ENCODE results near the gene SETD2.

The SETD2 gene

GRCh38 chr3:47006145-47006651, 157.7 kb downstream of the SETD2 start:
- Histone ChIP-seq H3K27me3 (ENCODE audit: insufficient read depth, poor library complexity, severe bottlenecking) (no peaks in the 10 kb centered on the region), H3K27ac (replicated peaks) (no peak overlapping the region)
- TF ChIP-seq GABPA (IDR thresholded peaks at IDR 0.05; ENCODE audit: low read depth) (no peak), POLR2AphosphoS5 (IDR thresholded peaks at IDR 0.05; ENCODE audit: low read depth) (no peak), SPI1 (IDR thresholded peaks at IDR 0.05; ENCODE audit: borderline replicate concordance, low read depth) (no peak)

GRCh38 chr3:47005212-47006144, 158.4 kb downstream of the SETD2 start:
- TF ChIP-seq REST (IDR thresholded peaks at IDR 0.05; ENCODE audit: insufficient replicate concordance, low read depth) (no peak), SPI1 (IDR thresholded peaks at IDR 0.05; ENCODE audit: borderline replicate concordance, low read depth) (no peak), POLR2AphosphoS5 (IDR thresholded peaks at IDR 0.05; ENCODE audit: low read depth) (no peak), CTCF (IDR thresholded peaks at IDR 0.05; ENCODE audit: insufficient read depth, low read length) (no peak), GABPA (IDR thresholded peaks at IDR 0.05; ENCODE audit: low read depth) (no peak)
- H3K27ac ChIP-seq (replicated peaks), result no peak overlapping the region
- H3K27me3 ChIP-seq (ENCODE audit: insufficient read depth, poor library complexity, severe bottlenecking), result no peaks in the 10 kb centered on the region
- DNase-seq (ENCODE audit: low read depth in 1 of 2, low spot score in 1 of 2), result no peak
- H3K4me3 ChIP-seq (replicated peaks; ENCODE audit: insufficient read depth, low read length), result no peak overlapping the region

More at GRCh38 chr3:47006145-47006651, 157.7 kb downstream of the SETD2 start:
- no peak overlapping the region for H3K4me3 ChIP-seq (replicated peaks; ENCODE audit: insufficient read depth, low read length)
- no peak for DNase-seq (ENCODE audit: low read depth in 1 of 2, low spot score in 1 of 2)

- no peak overlapping the region for H3K27ac ChIP-seq (replicated peaks)
- no peak for TF ChIP-seq CTCF (IDR thresholded peaks at IDR 0.05; ENCODE audit: insufficient read depth, low read length)
- no peak for TF ChIP-seq POLR2AphosphoS5 (IDR thresholded peaks at IDR 0.05; ENCODE audit: low read depth)
- TF ChIP-seq REST (IDR thresholded peaks at IDR 0.05; ENCODE audit: insufficient replicate concordance, low read depth), result no peak
- TF ChIP-seq GABPA (IDR thresholded peaks at IDR 0.05; ENCODE audit: low read depth), result no peak
- H3K27me3 ChIP-seq (ENCODE audit: insufficient read depth, poor library complexity, severe bottlenecking), result no peaks in the 10 kb centered on the region
- no peak overlapping the region for H3K4me3 ChIP-seq (replicated peaks; ENCODE audit: insufficient read depth, low read length)
- no peak for DNase-seq (ENCODE audit: low read depth in 1 of 2, low spot score in 1 of 2)
These were observed 159.3 kb downstream of the SETD2 start for GRCh38 chr3:47004369-47005211.

Data from HL-60 (cell line).